ENCODE data around the gene PLEKHA7.

DNA sequence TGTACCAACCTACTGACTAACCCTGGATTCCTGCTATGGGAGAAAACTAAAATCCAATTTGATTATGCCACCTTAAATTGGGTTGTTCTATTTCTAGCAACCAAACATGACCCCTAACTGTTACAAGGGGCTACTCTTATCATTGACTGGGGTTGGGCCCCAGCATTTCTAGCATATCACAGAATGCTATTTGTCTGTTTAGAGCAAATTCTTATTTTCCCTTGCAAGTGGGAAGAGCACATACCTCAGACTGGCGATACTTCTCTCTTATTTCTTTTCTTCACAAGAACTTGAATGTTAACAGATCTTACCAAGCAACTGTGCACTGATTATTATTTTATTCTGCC lies 182.0 kb downstream of the PLEKHA7 start:
- TF ChIP-seq, protein P1, sequence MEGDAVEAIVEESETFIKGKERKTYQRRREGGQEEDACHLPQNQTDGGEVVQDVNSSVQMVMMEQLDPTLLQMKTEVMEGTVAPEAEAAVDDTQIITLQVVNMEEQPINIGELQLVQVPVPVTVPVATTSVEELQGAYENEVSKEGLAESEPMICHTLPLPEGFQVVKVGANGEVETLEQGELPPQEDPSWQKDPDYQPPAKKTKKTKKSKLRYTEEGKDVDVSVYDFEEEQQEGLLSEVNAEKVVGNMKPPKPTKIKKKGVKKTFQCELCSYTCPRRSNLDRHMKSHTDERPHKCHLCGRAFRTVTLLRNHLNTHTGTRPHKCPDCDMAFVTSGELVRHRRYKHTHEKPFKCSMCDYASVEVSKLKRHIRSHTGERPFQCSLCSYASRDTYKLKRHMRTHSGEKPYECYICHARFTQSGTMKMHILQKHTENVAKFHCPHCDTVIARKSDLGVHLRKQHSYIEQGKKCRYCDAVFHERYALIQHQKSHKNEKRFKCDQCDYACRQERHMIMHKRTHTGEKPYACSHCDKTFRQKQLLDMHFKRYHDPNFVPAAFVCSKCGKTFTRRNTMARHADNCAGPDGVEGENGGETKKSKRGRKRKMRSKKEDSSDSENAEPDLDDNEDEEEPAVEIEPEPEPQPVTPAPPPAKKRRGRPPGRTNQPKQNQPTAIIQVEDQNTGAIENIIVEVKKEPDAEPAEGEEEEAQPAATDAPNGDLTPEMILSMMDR (IDR thresholded peaks at IDR 0.05) = no peak
- no peak for TF ChIP-seq EP300 (IDR thresholded peaks at IDR 0.05)

Data from upper lobe of left lung (tissue), 4 donors.